ENCODE data around the gene ETFDH.

Gene ETFDH

DNA sequence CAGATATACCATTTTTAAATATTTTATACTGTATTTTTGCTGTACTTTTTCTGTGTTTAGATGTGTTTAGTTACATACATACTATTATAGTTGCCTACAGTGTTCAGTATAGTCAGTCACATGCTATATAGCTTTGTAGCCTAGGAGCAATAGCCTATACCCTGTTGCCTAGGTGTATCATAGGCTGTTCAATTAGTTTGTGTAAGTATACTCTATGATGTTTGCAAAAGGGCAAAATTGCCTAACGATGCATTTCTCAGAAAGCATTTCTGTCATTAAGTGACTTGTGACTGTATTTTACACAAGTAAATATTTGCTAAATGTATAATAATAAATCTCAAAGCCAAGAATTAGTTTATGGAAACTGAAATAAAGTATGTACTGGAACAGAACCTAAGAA, 9.5 kb downstream of the ETFDH start:
- Histone ChIP-seq H3K79me2 (ENCODE audit: low read length) (no peaks in the 10 kb centered on the region), H3K36me3 (replicated peaks; ENCODE audit: insufficient read depth, low read length) (no peaks in the 10 kb centered on the region), H3K9me3 (replicated peaks; ENCODE audit: insufficient read depth, low read length) (no peaks in the 10 kb centered on the region), H3K4me2 (ENCODE audit: low read depth, low read length) (no peak overlapping the region), H3K4me1 (ENCODE audit: low read length) (no peaks in the 10 kb centered on the region), H3K9ac (ENCODE audit: low read length) (no peak overlapping the region), H4K20me1 (ENCODE audit: insufficient read depth, low read length) (no peaks in the 10 kb centered on the region), H2AFZ (ENCODE audit: low read length) (no peak overlapping the region), H3K4me3 (ENCODE audit: low read length) (no peak overlapping the region), H3K9me2 (replicated peaks; ENCODE audit: insufficient read depth, low read length) (no peaks in the 10 kb centered on the region), H3K27me3 (replicated peaks; ENCODE audit: insufficient read depth, low read length) (no peaks in the 10 kb centered on the region), H3F3A (ENCODE audit: insufficient read depth, low read length) (no peaks in the 10 kb centered on the region), H3K27ac (ENCODE audit: low read length) (no peak overlapping the region)
- TF ChIP-seq, protein P1, sequence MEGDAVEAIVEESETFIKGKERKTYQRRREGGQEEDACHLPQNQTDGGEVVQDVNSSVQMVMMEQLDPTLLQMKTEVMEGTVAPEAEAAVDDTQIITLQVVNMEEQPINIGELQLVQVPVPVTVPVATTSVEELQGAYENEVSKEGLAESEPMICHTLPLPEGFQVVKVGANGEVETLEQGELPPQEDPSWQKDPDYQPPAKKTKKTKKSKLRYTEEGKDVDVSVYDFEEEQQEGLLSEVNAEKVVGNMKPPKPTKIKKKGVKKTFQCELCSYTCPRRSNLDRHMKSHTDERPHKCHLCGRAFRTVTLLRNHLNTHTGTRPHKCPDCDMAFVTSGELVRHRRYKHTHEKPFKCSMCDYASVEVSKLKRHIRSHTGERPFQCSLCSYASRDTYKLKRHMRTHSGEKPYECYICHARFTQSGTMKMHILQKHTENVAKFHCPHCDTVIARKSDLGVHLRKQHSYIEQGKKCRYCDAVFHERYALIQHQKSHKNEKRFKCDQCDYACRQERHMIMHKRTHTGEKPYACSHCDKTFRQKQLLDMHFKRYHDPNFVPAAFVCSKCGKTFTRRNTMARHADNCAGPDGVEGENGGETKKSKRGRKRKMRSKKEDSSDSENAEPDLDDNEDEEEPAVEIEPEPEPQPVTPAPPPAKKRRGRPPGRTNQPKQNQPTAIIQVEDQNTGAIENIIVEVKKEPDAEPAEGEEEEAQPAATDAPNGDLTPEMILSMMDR (IDR thresholded peaks at IDR 0.05; ENCODE audit: low read length): no peak
- TF ChIP-seq EZH2phosphoT487 (IDR thresholded peaks at IDR 0.05; ENCODE audit: low read length): no peak
- TF ChIP-seq EZH2 (optimal IDR thresholded peaks at IDR 0.05; ENCODE audit: low read depth, low read length): no peak
- DNase-seq: no peak

DNA sequence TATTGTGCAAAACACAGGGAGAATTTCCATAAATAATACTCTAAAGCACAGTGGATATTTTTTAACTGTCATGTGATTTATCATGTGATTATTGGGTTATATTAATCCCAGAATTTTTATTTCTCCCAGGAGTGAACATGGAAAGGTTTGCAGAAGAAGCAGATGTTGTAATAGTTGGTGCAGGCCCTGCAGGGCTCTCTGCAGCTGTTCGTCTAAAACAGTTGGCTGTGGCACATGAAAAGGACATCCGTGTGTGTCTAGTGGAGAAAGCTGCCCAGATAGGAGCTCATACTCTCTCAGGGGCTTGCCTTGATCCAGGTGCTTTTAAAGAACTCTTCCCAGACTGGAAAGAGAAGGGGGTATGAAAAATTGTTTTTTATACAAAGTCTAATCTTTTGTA, 10.0 kb downstream of the ETFDH start:
- H3K36me3 ChIP-seq (replicated peaks; ENCODE audit: insufficient read depth, low read length): no peaks in the 10 kb centered on the region
- no peaks in the 10 kb centered on the region for H3K9me3 ChIP-seq (replicated peaks; ENCODE audit: insufficient read depth, low read length)
- H3K4me3 ChIP-seq (ENCODE audit: low read length): no peak overlapping the region
- no peaks in the 10 kb centered on the region for H3K4me1 ChIP-seq (ENCODE audit: low read length)
- H3K27me3 ChIP-seq (replicated peaks; ENCODE audit: insufficient read depth, low read length): no peaks in the 10 kb centered on the region
- no peak for DNase-seq
- TF ChIP-seq, protein P1 (IDR thresholded peaks at IDR 0.05; ENCODE audit: low read length): no peak
- TF ChIP-seq EZH2phosphoT487 (IDR thresholded peaks at IDR 0.05; ENCODE audit: low read length) (no peak), EZH2 (optimal IDR thresholded peaks at IDR 0.05; ENCODE audit: low read depth, low read length) (no peak)
- H2AFZ ChIP-seq (ENCODE audit: low read length): no peak overlapping the region
- H4K20me1 ChIP-seq (ENCODE audit: insufficient read depth, low read length): no peaks in the 10 kb centered on the region
- no peak overlapping the region for H3K4me2 ChIP-seq (ENCODE audit: low read depth, low read length)
- no peaks in the 10 kb centered on the region for H3K79me2 ChIP-seq (ENCODE audit: low read length)
- no peaks in the 10 kb centered on the region for H3K9me2 ChIP-seq (replicated peaks; ENCODE audit: insufficient read depth, low read length)
- no peaks in the 10 kb centered on the region for H3F3A ChIP-seq (ENCODE audit: insufficient read depth, low read length)
- no peak overlapping the region for H3K9ac ChIP-seq (ENCODE audit: low read length)
- no peak overlapping the region for H3K27ac ChIP-seq (ENCODE audit: low read length)

DNA sequence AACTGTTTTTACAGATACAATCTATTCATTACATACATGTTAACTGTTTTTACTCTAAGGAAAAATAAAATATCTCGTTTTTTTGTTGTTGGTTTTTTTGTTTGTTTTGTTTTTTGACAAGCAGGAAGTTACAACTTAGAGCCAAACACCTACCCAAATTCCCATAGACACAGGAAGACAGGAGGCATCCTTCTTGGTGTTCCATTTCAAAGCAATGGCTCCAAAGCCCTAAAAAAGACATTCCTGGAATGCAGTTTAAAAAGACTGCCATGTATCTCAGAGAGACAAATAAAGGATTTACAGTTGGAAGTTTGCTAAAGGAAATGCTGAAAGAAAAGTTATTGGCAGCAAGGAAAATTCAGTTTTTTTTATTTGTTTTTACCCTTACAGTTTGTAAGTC, 16.7 kb downstream of the ETFDH start:
- Histone ChIP-seq H3K9me2 (replicated peaks; ENCODE audit: insufficient read depth, low read length) (no peaks in the 10 kb centered on the region), H3K27me3 (replicated peaks; ENCODE audit: insufficient read depth, low read length) (no peaks in the 10 kb centered on the region), H3K36me3 (replicated peaks; ENCODE audit: insufficient read depth, low read length) (no peaks in the 10 kb centered on the region), H3K9ac (ENCODE audit: low read length) (no peak overlapping the region), H3K4me1 (ENCODE audit: low read length) (no peaks in the 10 kb centered on the region), H3K4me3 (ENCODE audit: low read length) (no peak overlapping the region), H3K27ac (ENCODE audit: low read length) (no peak overlapping the region), H3F3A (ENCODE audit: insufficient read depth, low read length) (no peaks in the 10 kb centered on the region), H2AFZ (ENCODE audit: low read length) (no peak overlapping the region), H3K4me2 (ENCODE audit: low read depth, low read length) (no peak overlapping the region), H3K9me3 (replicated peaks; ENCODE audit: insufficient read depth, low read length) (no peaks in the 10 kb centered on the region), H4K20me1 (ENCODE audit: insufficient read depth, low read length) (no peaks in the 10 kb centered on the region), H3K79me2 (ENCODE audit: low read length) (no peaks in the 10 kb centered on the region)
- no peak for TF ChIP-seq EZH2phosphoT487 (IDR thresholded peaks at IDR 0.05; ENCODE audit: low read length)
- no peak for TF ChIP-seq EZH2 (optimal IDR thresholded peaks at IDR 0.05; ENCODE audit: low read depth, low read length)
- TF ChIP-seq, protein P1 (IDR thresholded peaks at IDR 0.05; ENCODE audit: low read length): no peak
- no peak for DNase-seq
